Measurements from ENCODE around the gene GREM1. TPM values are rescaled to one million over a fixed set of nuclear protein-coding genes. Genes with fewer than 3 reads are reported as not detected.

Gene GREM1
- total and polyA plus RNA-seq, 2 experiments from 2014 or later, result 3.1 to 5.7 TPM

- Histone ChIP-seq H3K79me2 (no peaks in the 10 kb centered on the region), H3K36me3 (replicated peaks; ENCODE audit: insufficient read depth, low read depth) (no peaks in the 10 kb centered on the region), H3K4me2 (no peak overlapping the region), H3K4me1 (ENCODE audit: insufficient read depth) (peaks cover 6% of the 10 kb centered on the region), H4K20me1 (ENCODE audit: insufficient read depth, poor library complexity, severe bottlenecking) (no peaks in the 10 kb centered on the region), H3K4me3 (no peak overlapping the region), H3K27ac (no peak overlapping the region), H3K9me3 (ENCODE audit: low read depth) (no peaks in the 10 kb centered on the region), H3K9me2 (replicated peaks; ENCODE audit: insufficient read depth) (no peaks in the 10 kb centered on the region), H2AFZ (no peak overlapping the region), H3K27me3 (no peaks in the 10 kb centered on the region)
- DNase-seq (ENCODE audit: low spot score), result no peak
- TF ChIP-seq EZH2phosphoT487 (IDR thresholded peaks at IDR 0.05; ENCODE audit: low read depth, severe bottlenecking, unreplicated experiment) (no peak), CTCF (IDR thresholded peaks at IDR 0.05; ENCODE audit: poor library complexity) (no peak), EZH2 (IDR thresholded peaks at IDR 0.05; ENCODE audit: borderline replicate concordance) (no peak)
- 74% methylated on average over 6 of the region's 6 CpGs for WGBS (ENCODE audit: low lambda C conversion rate, missing lambda C conversion rate)
Measured at GRCh38 chr15:32675466-32675865, 42.3 kb upstream of the GREM1 start.

GRCh38 chr15:32676169-32676568, 41.6 kb upstream of the GREM1 start:
- Histone ChIP-seq H3K36me3 (replicated peaks; ENCODE audit: insufficient read depth, low read depth) (no peaks in the 10 kb centered on the region), H3K9me2 (replicated peaks; ENCODE audit: insufficient read depth) (no peaks in the 10 kb centered on the region), H3K27me3 (no peaks in the 10 kb centered on the region), H3K79me2 (no peaks in the 10 kb centered on the region), H3K4me1 (ENCODE audit: insufficient read depth) (peaks cover 6% of the 10 kb centered on the region), H3K4me3 (no peak overlapping the region), H3K27ac (no peak overlapping the region), H4K20me1 (ENCODE audit: insufficient read depth, poor library complexity, severe bottlenecking) (no peaks in the 10 kb centered on the region), H2AFZ (no peak overlapping the region), H3K9me3 (ENCODE audit: low read depth) (no peaks in the 10 kb centered on the region), H3K4me2 (no peak overlapping the region)
- TF ChIP-seq CTCF (IDR thresholded peaks at IDR 0.05; ENCODE audit: poor library complexity) (no peak), EZH2phosphoT487 (IDR thresholded peaks at IDR 0.05; ENCODE audit: low read depth, severe bottlenecking, unreplicated experiment) (no peak), EZH2 (IDR thresholded peaks at IDR 0.05; ENCODE audit: borderline replicate concordance) (no peak)
- 77% methylated on average over 2 of the region's 2 CpGs for WGBS (ENCODE audit: low lambda C conversion rate, missing lambda C conversion rate)
- DNase-seq (ENCODE audit: low spot score), result no peak

GRCh38 chr15:32677238-32677750, 40.5 kb upstream of the GREM1 start:
- 43% methylated on average over 5 of the region's 5 CpGs for WGBS (ENCODE audit: low lambda C conversion rate, missing lambda C conversion rate)
- Histone ChIP-seq H3K79me2 (no peaks in the 10 kb centered on the region), H3K4me3 (no peak overlapping the region), H3K9me2 (replicated peaks; ENCODE audit: insufficient read depth) (no peaks in the 10 kb centered on the region), H3K27me3 (no peaks in the 10 kb centered on the region), H3K4me1 (ENCODE audit: insufficient read depth) (peaks cover 6% of the 10 kb centered on the region), H3K4me2 (peak overlapping the region; percentile 48), H3K36me3 (replicated peaks; ENCODE audit: insufficient read depth, low read depth) (no peaks in the 10 kb centered on the region), H3K9me3 (ENCODE audit: low read depth) (no peaks in the 10 kb centered on the region), H3K27ac (peak overlapping the region; percentile 49), H2AFZ (peak overlapping the region; percentile 53), H4K20me1 (ENCODE audit: insufficient read depth, poor library complexity, severe bottlenecking) (no peaks in the 10 kb centered on the region)
- no peak for TF ChIP-seq EZH2phosphoT487 (IDR thresholded peaks at IDR 0.05; ENCODE audit: low read depth, severe bottlenecking, unreplicated experiment)
- no peak for TF ChIP-seq EZH2 (IDR thresholded peaks at IDR 0.05; ENCODE audit: borderline replicate concordance)
- no peak for TF ChIP-seq CTCF (IDR thresholded peaks at IDR 0.05; ENCODE audit: poor library complexity)
- peak; percentile 41 for DNase-seq (ENCODE audit: low spot score)
